Measurements from ENCODE around the gene CAB39L.

The CAB39L gene

GRCh38 chr13:49443704-49444523, at the start of gene CAB39L, which contains the start of gene SETDB2:
TSS of gene CAB39L (minus strand) at chr13:49444064. CDS start at chr13:49382910, 61,154 bp downstream.
TSS of gene SETDB2 (plus strand) at chr13:49444274. CDS start at chr13:49451894, 7,620 bp downstream.
- peak; percentile 96 for DNase-seq (ENCODE audit: low read depth, low spot score)

- DNase-seq (ENCODE audit: low read depth, low spot score) = no peak
Measured at GRCh38 chr13:49488563-49488962, 44.7 kb upstream of the CAB39L start.

GRCh38 chr13:49481788-49482187, 37.9 kb upstream of the CAB39L start:
- DNase-seq (ENCODE audit: low read depth, low spot score) = no peak

GRCh38 chr13:49476529-49476928, 32.7 kb upstream of the CAB39L start:
- DNase-seq (ENCODE audit: low read depth, low spot score) = no peak

GRCh38 chr13:49472186-49472585, 28.3 kb upstream of the CAB39L start:
- DNase-seq (ENCODE audit: low read depth, low spot score) = no peak

- no peak for DNase-seq (ENCODE audit: low read depth, low spot score)
Measured at GRCh38 chr13:49466292-49466838, 22.5 kb upstream of the CAB39L start.

GRCh38 chr13:49464621-49465325, 20.9 kb upstream of the CAB39L start:
- DNase-seq (ENCODE audit: low read depth, low spot score) = no peak

- DNase-seq (ENCODE audit: low read depth, low spot score) = no peak
Measured at GRCh38 chr13:49464085-49464484, 20.2 kb upstream of the CAB39L start.

GRCh38 chr13:49459580-49459979, 15.7 kb upstream of the CAB39L start:
- DNase-seq (ENCODE audit: low read depth, low spot score) = no peak

- no peak for DNase-seq (ENCODE audit: low read depth, low spot score)
Measured at GRCh38 chr13:49457221-49457620, 13.4 kb upstream of the CAB39L start.

- no peak for DNase-seq (ENCODE audit: low read depth, low spot score)
Measured at GRCh38 chr13:49456156-49456555, 12.3 kb upstream of the CAB39L start.

GRCh38 chr13:49455007-49455398, 11.1 kb upstream of the CAB39L start:
- DNase-seq (ENCODE audit: low read depth, low spot score) = no peak

- DNase-seq (ENCODE audit: low read depth, low spot score) = no peak
Measured at GRCh38 chr13:49454388-49455006, 10.6 kb upstream of the CAB39L start.

- no peak for DNase-seq (ENCODE audit: low read depth, low spot score)
Measured at GRCh38 chr13:49453465-49453864, 9.6 kb upstream of the CAB39L start.

- no peak for DNase-seq (ENCODE audit: low read depth, low spot score)
Measured at GRCh38 chr13:49452725-49453457, 9.0 kb upstream of the CAB39L start.

- no peak for DNase-seq (ENCODE audit: low read depth, low spot score)
Measured at GRCh38 chr13:49450105-49450819, 6.4 kb upstream of the CAB39L start.

GRCh38 chr13:49448753-49449152, 4.9 kb upstream of the CAB39L start:
- no peak for DNase-seq (ENCODE audit: low read depth, low spot score)

GRCh38 chr13:49446473-49446872, 2.6 kb upstream of the CAB39L start:
- no peak for DNase-seq (ENCODE audit: low read depth, low spot score)

GRCh38 chr13:49444524-49445395, 896 bp upstream of the CAB39L start:
- no peak for DNase-seq (ENCODE audit: low read depth, low spot score)

GRCh38 chr13:49443357-49443703, 534 bp downstream of the CAB39L start:
- DNase-seq (ENCODE audit: low read depth, low spot score) = no peak

All from iPS DF 19.7 (cell line).